ENCODE results near the gene ZHX3. TPM values are rescaled to one million over a fixed set of nuclear protein-coding genes. Genes with fewer than 3 reads are reported as not detected.

The ZHX3 gene
- total and polyA plus RNA-seq, 9 of the 15 experiments (the other 6 are each of a cell fraction or from before 2014, with no cell fraction given) = 0.80 to 14.6 (median 4.9) TPM

GRCh38 chr20:41140226-41141133, 177.1 kb downstream of the ZHX3 start:
- H3K4me1 ChIP-seq (replicated peaks in 1 of 2; ENCODE audit: control insufficient read depth in 2 of 2, insufficient read depth in 2 of 2, low read length in 2 of 2) = peaks cover 35 to 49% of the 10 kb centered on the region in 2 experiments
- H3K9me3 ChIP-seq (replicated peaks; ENCODE audit: control insufficient read depth, insufficient read depth, low read depth, low read length) = no peaks in the 10 kb centered on the region
- ChIA-PET POLR2A (no interaction called here), CTCF (ENCODE audit: low intra/inter-chr PET ratio) (no interaction called here)
- H3K27me3 ChIP-seq (ENCODE audit: control insufficient read depth in 2 of 2, insufficient read depth in 2 of 2, low read length in 2 of 2) = no peaks in the 10 kb centered on the region
- H4K20me1 ChIP-seq (replicated peaks; ENCODE audit: control insufficient read depth, insufficient read depth, low read length) = peaks cover 22% of the 10 kb centered on the region
- intact Hi-C loops (cut with micrococcal nuclease) (no loop called here), in situ Hi-C loops (cut with MboI) (no loop called here)
- FAIRE-seq = peak; percentile 72
- H2AFZ ChIP-seq (ENCODE audit: low read depth, low read length) = no peak overlapping the region
- H3K9ac ChIP-seq (ENCODE audit: insufficient read depth in 1 of 2, low read depth in 2 of 2, low read length in 2 of 2) = peak overlapping the region; percentile 31 to 84; a peak in 2 of 4 replicates
- H3K9me1 ChIP-seq (ENCODE audit: control insufficient read depth, insufficient read depth, low read length) = no peaks in the 10 kb centered on the region
- no peak for ATAC-seq
- WGBS (ENCODE audit: insufficient coverage, low coverage, missing lambda C conversion rate) = 68% methylated on average over 10 of the region's 10 CpGs
- peaks cover 77% of the 10 kb centered on the region for H3K79me2 ChIP-seq (ENCODE audit: control insufficient read depth, insufficient read depth, low read length)
- no peak overlapping the region for H3K4me3 ChIP-seq
- no peak overlapping the region for H3K27ac ChIP-seq (ENCODE audit: extremely low read depth, low read depth, low read length)
- TF ChIP-seq HMG20A (CRISPR knock-in tag; conservative IDR thresholded peaks at IDR 0.05) = no peak
- TF ChIP-seq SAFB2 (IDR thresholded peaks at IDR 0.05; ENCODE audit: borderline replicate concordance, low read depth, low read length, severe bottlenecking) = no peak
- no peak for TF ChIP-seq CAMTA2 (CRISPR knock-in tag; conservative IDR thresholded peaks at IDR 0.05)
- TF ChIP-seq RFX1 (IDR thresholded peaks at IDR 0.05) = no peak
- no peak for TF ChIP-seq ZNF263 (CRISPR knock-in tag; IDR thresholded peaks at IDR 0.05; ENCODE audit: borderline replicate concordance)
- TF ChIP-seq ZNF274 (IDR thresholded peaks at IDR 0.05; ENCODE audit: borderline replicate concordance, low read depth, low read length) = no peak
- TF ChIP-seq ASH1L (IDR thresholded peaks at IDR 0.05; ENCODE audit: borderline replicate concordance, low read depth, partially characterized antibody) = no peak
- H3K36me3 ChIP-seq (ENCODE audit: control insufficient read depth, insufficient read depth, low read length) = peaks cover 19% of the 10 kb centered on the region; the same call in 2 of the 3 replicates
- no peak overlapping the region for H3K4me2 ChIP-seq (ENCODE audit: insufficient read depth, low read length)
- no TSS peak for BruUV-seq (replicated peaks)
- DNase-seq (ENCODE audit: extremely low read depth in 1 of 4, low spot score in 3 of 4) = no peak
